ENCODE measurements around the gene NR2F6. TPM values are rescaled to one million over a fixed set of nuclear protein-coding genes. Genes with fewer than 3 reads are reported as not detected.

NR2F6 gene
- total RNA-seq, 1 donor from 2014 or later, result 72.8 TPM

DNA sequence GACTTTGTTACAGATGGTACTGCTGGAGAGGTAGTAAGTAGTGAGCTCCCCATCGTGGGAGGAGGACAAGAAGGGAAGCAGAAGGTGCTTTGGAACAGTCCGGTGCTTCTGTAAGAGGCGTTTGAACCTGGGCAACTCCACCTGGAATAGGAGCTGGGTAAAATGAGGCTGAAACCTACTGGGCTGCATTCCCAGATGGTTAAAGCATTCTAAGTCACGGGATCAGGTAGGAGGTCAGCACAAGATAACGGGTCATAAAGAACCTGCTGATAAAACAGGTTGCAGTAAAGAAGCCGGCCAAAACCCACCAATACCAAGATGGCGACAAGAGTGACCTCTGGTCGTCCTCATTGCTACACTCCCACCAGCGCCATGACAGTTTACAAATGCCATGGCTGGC is 41.0 kb upstream of the NR2F6 start:
- peaks cover 4% of the 10 kb centered on the region for H3K36me3 Mint-ChIP-seq (ENCODE audit: low read depth, unreplicated experiment)

DNA sequence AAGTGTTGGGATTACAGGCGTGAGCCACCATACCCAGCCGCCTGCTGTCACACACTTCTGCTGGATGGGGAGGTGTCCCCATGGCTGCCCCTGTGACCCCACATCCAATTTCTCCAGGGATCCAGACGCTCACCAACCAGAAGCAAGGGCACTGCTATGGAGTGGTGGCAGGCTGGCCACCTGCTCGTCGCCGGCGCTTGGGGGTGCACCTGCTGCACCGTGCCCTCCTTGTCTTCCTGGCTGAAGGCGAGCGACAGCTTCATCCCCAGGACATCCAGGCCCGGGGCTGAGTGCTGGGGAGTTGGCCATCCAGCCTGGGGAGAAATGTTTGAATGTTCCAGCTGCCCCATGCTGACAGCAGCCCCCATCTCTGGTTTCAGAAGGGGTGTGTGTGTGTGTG is 40.5 kb upstream of the NR2F6 start:
- TF ChIP-seq EZH2 (IDR thresholded peaks at IDR 0.05; ENCODE audit: insufficient read depth, low read length), result no peak
- TF ChIP-seq, protein P1, sequence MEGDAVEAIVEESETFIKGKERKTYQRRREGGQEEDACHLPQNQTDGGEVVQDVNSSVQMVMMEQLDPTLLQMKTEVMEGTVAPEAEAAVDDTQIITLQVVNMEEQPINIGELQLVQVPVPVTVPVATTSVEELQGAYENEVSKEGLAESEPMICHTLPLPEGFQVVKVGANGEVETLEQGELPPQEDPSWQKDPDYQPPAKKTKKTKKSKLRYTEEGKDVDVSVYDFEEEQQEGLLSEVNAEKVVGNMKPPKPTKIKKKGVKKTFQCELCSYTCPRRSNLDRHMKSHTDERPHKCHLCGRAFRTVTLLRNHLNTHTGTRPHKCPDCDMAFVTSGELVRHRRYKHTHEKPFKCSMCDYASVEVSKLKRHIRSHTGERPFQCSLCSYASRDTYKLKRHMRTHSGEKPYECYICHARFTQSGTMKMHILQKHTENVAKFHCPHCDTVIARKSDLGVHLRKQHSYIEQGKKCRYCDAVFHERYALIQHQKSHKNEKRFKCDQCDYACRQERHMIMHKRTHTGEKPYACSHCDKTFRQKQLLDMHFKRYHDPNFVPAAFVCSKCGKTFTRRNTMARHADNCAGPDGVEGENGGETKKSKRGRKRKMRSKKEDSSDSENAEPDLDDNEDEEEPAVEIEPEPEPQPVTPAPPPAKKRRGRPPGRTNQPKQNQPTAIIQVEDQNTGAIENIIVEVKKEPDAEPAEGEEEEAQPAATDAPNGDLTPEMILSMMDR (IDR thresholded peaks at IDR 0.05; ENCODE audit: insufficient read depth, low read depth, low read length), result no peak
- Histone ChIP-seq H2AFZ (ENCODE audit: low read depth, low read length) (no peak overlapping the region), H3K9me3 (ENCODE audit: insufficient read depth, low read depth, low read length) (no peaks in the 10 kb centered on the region), H3K27me3 (ENCODE audit: insufficient read depth, low read length) (no peaks in the 10 kb centered on the region), H4K20me1 (ENCODE audit: insufficient read depth, low read length) (no peaks in the 10 kb centered on the region), H3K4me3 (ENCODE audit: insufficient read depth, low read depth, low read length) (no peak overlapping the region), H3K79me2 (ENCODE audit: insufficient read depth, low read length) (no peaks in the 10 kb centered on the region), H3K27ac (ENCODE audit: low read depth, low read length) (no peak overlapping the region), H3K4me2 (ENCODE audit: low read length) (no peak overlapping the region), H3K36me3 (ENCODE audit: insufficient read depth, low read length) (no peaks in the 10 kb centered on the region), H3K4me1 (ENCODE audit: insufficient read depth, low read length) (no peaks in the 10 kb centered on the region), H3K9ac (ENCODE audit: low read length) (no peak overlapping the region)
- Mint-ChIP-seq H3K36me3 (ENCODE audit: low read depth, unreplicated experiment) (peaks cover 4% of the 10 kb centered on the region), H3K27me3 (ENCODE audit: low read depth, unreplicated experiment) (peaks cover 3% of the 10 kb centered on the region), H3K4me3 (ENCODE audit: unreplicated experiment) (no peak overlapping the region), H3K9me3 (ENCODE audit: unreplicated experiment) (no peaks in the 10 kb centered on the region), H3K27ac (ENCODE audit: unreplicated experiment) (no peak overlapping the region), H3K4me1 (ENCODE audit: low read depth, unreplicated experiment) (no peaks in the 10 kb centered on the region)
- DNase-seq (ENCODE audit: low read depth), result no peak
- no peak for FAIRE-seq

More for the DNA sequence above, 41.0 kb upstream of the NR2F6 start:
- Histone ChIP-seq H3K79me2 (ENCODE audit: insufficient read depth, low read length) (no peaks in the 10 kb centered on the region), H4K20me1 (ENCODE audit: insufficient read depth, low read length) (no peaks in the 10 kb centered on the region), H3K27me3 (ENCODE audit: insufficient read depth, low read length) (no peaks in the 10 kb centered on the region), H3K4me1 (ENCODE audit: insufficient read depth, low read length) (peaks cover under 1% of the 10 kb centered on the region), H3K36me3 (ENCODE audit: insufficient read depth, low read length) (no peaks in the 10 kb centered on the region), H2AFZ (ENCODE audit: low read depth, low read length) (no peak overlapping the region), H3K9ac (ENCODE audit: low read length) (no peak overlapping the region), H3K4me3 (ENCODE audit: insufficient read depth, low read depth, low read length) (no peak overlapping the region), H3K27ac (ENCODE audit: low read depth, low read length) (no peak overlapping the region), H3K4me2 (ENCODE audit: low read length) (no peak overlapping the region), H3K9me3 (ENCODE audit: insufficient read depth, low read depth, low read length) (no peaks in the 10 kb centered on the region)
- H3K27me3 Mint-ChIP-seq (ENCODE audit: low read depth, unreplicated experiment), result peaks cover 3% of the 10 kb centered on the region
- DNase-seq (ENCODE audit: low read depth) (no peak), FAIRE-seq (no peak)
- no peaks in the 10 kb centered on the region for H3K9me3 Mint-ChIP-seq (ENCODE audit: unreplicated experiment)
- TF ChIP-seq EZH2 (IDR thresholded peaks at IDR 0.05; ENCODE audit: insufficient read depth, low read length), result no peak
- TF ChIP-seq, protein P1 (IDR thresholded peaks at IDR 0.05; ENCODE audit: insufficient read depth, low read depth, low read length), result no peak
- H3K4me1 Mint-ChIP-seq (ENCODE audit: low read depth, unreplicated experiment), result no peaks in the 10 kb centered on the region
- no peak overlapping the region for H3K4me3 Mint-ChIP-seq (ENCODE audit: unreplicated experiment)
- no peak overlapping the region for H3K27ac Mint-ChIP-seq (ENCODE audit: unreplicated experiment)

DNA sequence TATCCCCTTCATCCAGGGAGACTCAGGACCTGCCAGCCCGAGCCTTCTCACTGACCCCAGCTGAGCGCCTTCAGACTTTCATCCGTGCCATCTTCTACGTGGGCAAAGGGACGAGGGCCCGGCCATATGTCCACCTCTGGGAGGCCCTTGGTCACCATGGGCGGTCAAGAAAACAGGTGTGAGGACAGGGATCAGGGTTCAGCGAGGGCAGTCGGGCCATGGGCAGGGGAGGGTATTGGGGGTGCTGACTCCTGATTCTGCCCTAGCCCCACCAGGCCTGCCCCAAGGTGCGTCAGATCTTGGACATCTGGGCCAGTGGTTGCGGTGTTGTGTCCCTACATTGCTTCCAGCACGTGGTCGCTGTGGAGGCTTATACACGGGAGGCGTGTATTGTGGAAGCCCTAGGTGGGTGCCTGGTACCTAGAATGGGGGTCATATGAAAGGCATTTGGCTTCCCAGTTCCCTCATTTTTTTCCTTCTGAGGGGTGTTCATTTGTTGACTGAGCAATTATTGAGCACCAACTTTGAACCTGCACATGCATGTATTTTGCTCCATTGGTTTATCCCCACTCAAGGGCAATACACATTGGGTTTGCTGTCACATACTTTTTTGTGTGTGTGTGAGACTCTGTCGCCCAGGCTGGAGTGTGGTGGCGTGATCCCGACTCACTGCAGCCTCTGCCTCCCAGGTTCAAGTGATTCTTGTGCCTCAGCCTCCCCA is 39.9 kb upstream of the NR2F6 start:
- Histone ChIP-seq H2AFZ (ENCODE audit: low read depth, low read length) (no peak overlapping the region), H4K20me1 (ENCODE audit: insufficient read depth, low read length) (no peaks in the 10 kb centered on the region), H3K9me3 (ENCODE audit: insufficient read depth, low read depth, low read length) (no peaks in the 10 kb centered on the region), H3K36me3 (ENCODE audit: insufficient read depth, low read length) (no peaks in the 10 kb centered on the region), H3K4me2 (ENCODE audit: low read length) (no peak overlapping the region), H3K27me3 (ENCODE audit: insufficient read depth, low read length) (no peaks in the 10 kb centered on the region), H3K79me2 (ENCODE audit: insufficient read depth, low read length) (no peaks in the 10 kb centered on the region), H3K4me3 (ENCODE audit: insufficient read depth, low read depth, low read length) (no peak overlapping the region), H3K4me1 (ENCODE audit: insufficient read depth, low read length) (no peaks in the 10 kb centered on the region), H3K27ac (ENCODE audit: low read depth, low read length) (no peak overlapping the region), H3K9ac (ENCODE audit: low read length) (no peak overlapping the region)
- H3K27ac Mint-ChIP-seq (ENCODE audit: unreplicated experiment), result no peak overlapping the region
- peaks cover 4% of the 10 kb centered on the region for H3K36me3 Mint-ChIP-seq (ENCODE audit: low read depth, unreplicated experiment)
- peaks cover 3% of the 10 kb centered on the region for H3K27me3 Mint-ChIP-seq (ENCODE audit: low read depth, unreplicated experiment)
- FAIRE-seq, result no peak
- TF ChIP-seq, protein P1 (IDR thresholded peaks at IDR 0.05; ENCODE audit: insufficient read depth, low read depth, low read length), result no peak
- no peak for TF ChIP-seq EZH2 (IDR thresholded peaks at IDR 0.05; ENCODE audit: insufficient read depth, low read length)
- no peaks in the 10 kb centered on the region for H3K9me3 Mint-ChIP-seq (ENCODE audit: unreplicated experiment)
- DNase-seq (ENCODE audit: low read depth), result no peak
- H3K4me1 Mint-ChIP-seq (ENCODE audit: low read depth, unreplicated experiment), result no peaks in the 10 kb centered on the region
- no peak overlapping the region for H3K4me3 Mint-ChIP-seq (ENCODE audit: unreplicated experiment)

Data from astrocyte (in vitro differentiated cells and primary cell).